K562 treated with DMSO at 1 percent for 24 hours (cell line): ENCODE results near the gene SACS. TPM values are rescaled to one million over a fixed set of nuclear protein-coding genes. Genes with fewer than 3 reads are reported as not detected.

Experiments used
- total RNA-seq: library from RNA; unstranded; fragments of 300-600 nt; gene quantifications from 2 replicates; pipeline ENCODE4 v1.2.3, GENCODE V29; 2022; ENCODE audit warnings: low read depth; ENCODE audit not compliant: insufficient read depth

SACS gene
- total RNA-seq, result 2.7 and 2.8 TPM in 2 replicates

GRCh38 chr13:23433171-23434153 lies at the start of gene SACS:
TSS of gene SACS (minus strand) at chr13:23433702. CDS start at chr13:23411239, 22,463 bp downstream.

Other genes with a start within 250 kb of the SACS start
- gene TNFRSF19, start 136.7 kb upstream of the SACS start, total RNA-seq, result not detected in 2 replicates